HEK293 (cell line): ENCODE data around the gene PALM.

Experiments used
- CTCF ChIA-PET: fragments of 350-600 bp; formaldehyde crosslinking; extraction: SDS; loops from one replicate; lab custom pipeline; 2021; ENCODE audit warnings: antibody characterized with exemption; lab: Yijun Ruan, JAX
- POLR2A ChIA-PET: fragments of 300-600 bp; formaldehyde crosslinking; extraction: SDS; loops from one replicate; lab custom pipeline; 2020; ENCODE audit warnings: antibody characterized with exemption, inconsistent platforms; lab: Yijun Ruan, JAX
- H3K27ac ChIP-seq: fragments of 200-500 bp; sonication (Bioruptor generic); 2 replicates; pipeline ENCODE4 v1.5.1; 2014; ENCODE audit warnings: low read depth, low read length, control low read depth, inconsistent platforms; ENCODE audit errors: extremely low read depth
- H3K36me3 ChIP-seq, 2 experiments: fragments of 200-500 bp in 1 of 2; sonication (Bioruptor generic) in 1 of 2; 1 replicate in 1 of 2; 2 replicates in 1 of 2; pipeline ENCODE4 v1.5.1; 2014 to 2017; ENCODE audit warnings: inconsistent platforms in 2 of 2, low read length in 2 of 2; ENCODE audit not compliant: control insufficient read depth in 2 of 2, insufficient read depth in 1 of 2
- H3K4me1 ChIP-seq: fragments of 200-500 bp; sonication (Bioruptor generic); 2 replicates; pipeline ENCODE4 v1.5.1; 2014; ENCODE audit warnings: mild to moderate bottlenecking, low read length, inconsistent platforms; ENCODE audit not compliant: control insufficient read depth, insufficient read depth
- H3K4me3 ChIP-seq: 2 replicates; pipeline ENCODE4 v1.5.1; 2011; ENCODE audit warnings: low read depth, mild to moderate bottlenecking, control low read depth, low read length, moderate library complexity
- H3K9me3 ChIP-seq: fragments of 200-500 bp; sonication (Bioruptor generic); 2 replicates; pipeline ENCODE4 v1.5.1; 2014; ENCODE audit warnings: low read depth, low read length, inconsistent platforms; ENCODE audit not compliant: control insufficient read depth, insufficient read depth
- BCL11A ChIP-seq: fragments of 450-650 bp; formaldehyde crosslinking; IDR thresholded peaks from 2 replicates; pipeline ENCODE4 v1.5.1; 2016; ENCODE audit warnings: low read depth, missing biosample characterization, missing genetic modification characterization
- FEZF1 ChIP-seq: fragments of 450-650 bp; formaldehyde crosslinking; IDR thresholded peaks from 2 replicates; pipeline ENCODE4 v1.5.1; 2016; ENCODE audit warnings: missing biosample characterization, missing genetic modification characterization
- GLIS1 ChIP-seq: fragments of 450-650 bp; formaldehyde crosslinking; IDR thresholded peaks from 2 replicates; pipeline ENCODE4 v1.5.1; 2016; ENCODE audit warnings: missing biosample characterization, missing genetic modification characterization
- HOXC10 ChIP-seq: sonication (generic); formaldehyde crosslinking; IDR thresholded peaks from 2 replicates; pipeline ENCODE4 v1.8.1; 2023; ENCODE audit warnings: mild to moderate bottlenecking, missing genetic modification reagents
- IKZF3 ChIP-seq: fragments of 450-650 bp; IDR thresholded peaks from 2 replicates; pipeline ENCODE4 v1.5.0; 2018; ENCODE audit warnings: missing biosample characterization, mild to moderate bottlenecking, missing genetic modification characterization, moderate library complexity
- KLF1 ChIP-seq: fragments of 450-650 bp; formaldehyde crosslinking; IDR thresholded peaks from 2 replicates; pipeline ENCODE4 v1.5.1; 2016; ENCODE audit warnings: missing biosample characterization, missing genetic modification characterization
- KLF16 ChIP-seq: fragments of 450-650 bp; formaldehyde crosslinking; IDR thresholded peaks from 2 replicates; pipeline ENCODE4 v1.5.1; 2017; ENCODE audit warnings: missing biosample characterization, missing genetic modification characterization
- KLF7 ChIP-seq: fragments of 450-650 bp; formaldehyde crosslinking; IDR thresholded peaks from 2 replicates; pipeline ENCODE4 v1.5.1; 2016; ENCODE audit warnings: missing biosample characterization, missing genetic modification characterization, borderline replicate concordance
- KLF8 ChIP-seq: fragments of 450-650 bp; formaldehyde crosslinking; IDR thresholded peaks from 2 replicates; pipeline ENCODE4 v1.5.1; 2016; ENCODE audit warnings: missing biosample characterization, missing genetic modification characterization
- KLF9 ChIP-seq: fragments of 450-650 bp; formaldehyde crosslinking; IDR thresholded peaks from 2 replicates; pipeline ENCODE4 v1.5.1; 2016; ENCODE audit warnings: missing biosample characterization, missing genetic modification characterization, low read depth
- MEIS1 ChIP-seq: sonication (generic); formaldehyde crosslinking; IDR thresholded peaks from 2 replicates; pipeline ENCODE4 v1.8.1; 2022; ENCODE audit warnings: missing genetic modification reagents, mild to moderate bottlenecking, borderline replicate concordance
- SCRT2 ChIP-seq: fragments of 450-650 bp; formaldehyde crosslinking; IDR thresholded peaks from 2 replicates; pipeline ENCODE4 v1.5.1; 2016; ENCODE audit warnings: missing biosample characterization, missing genetic modification characterization
- SP2 ChIP-seq: fragments of 450-650 bp; formaldehyde crosslinking; IDR thresholded peaks from 2 replicates; pipeline ENCODE4 v1.5.1; 2016; ENCODE audit warnings: missing biosample characterization, missing genetic modification characterization
- SP3 ChIP-seq: fragments of 450-650 bp; formaldehyde crosslinking; IDR thresholded peaks from 2 replicates; pipeline ENCODE4 v1.5.1; 2016; ENCODE audit warnings: missing biosample characterization, missing genetic modification characterization
- SP7 ChIP-seq: fragments of 450-650 bp; formaldehyde crosslinking; IDR thresholded peaks from 2 replicates; pipeline ENCODE4 v1.5.1; 2016; ENCODE audit warnings: missing biosample characterization, missing genetic modification characterization
- ZBTB8A ChIP-seq: fragments of 450-650 bp; formaldehyde crosslinking; IDR thresholded peaks from 2 replicates; pipeline ENCODE4 v1.5.1; 2016; ENCODE audit warnings: missing biosample characterization, missing genetic modification characterization
- ZEB2 ChIP-seq: fragments of 450-650 bp; formaldehyde crosslinking; IDR thresholded peaks from 2 replicates; pipeline ENCODE4 v1.5.1; 2016; ENCODE audit warnings: missing biosample characterization, missing genetic modification characterization
- ZFP3 ChIP-seq: fragments of 450-650 bp; formaldehyde crosslinking; IDR thresholded peaks from 2 replicates; pipeline ENCODE4 v1.5.1; 2016; ENCODE audit warnings: low read depth, missing biosample characterization, missing genetic modification characterization
- ZNF2 ChIP-seq: fragments of 450-650 bp; formaldehyde crosslinking; IDR thresholded peaks from 2 replicates; pipeline ENCODE4 v1.5.1; 2016; ENCODE audit warnings: missing biosample characterization, missing genetic modification characterization
- ZNF341 ChIP-seq: fragments of 450-650 bp; formaldehyde crosslinking; IDR thresholded peaks from 2 replicates; pipeline ENCODE4; 2016; ENCODE audit warnings: low read depth, missing biosample characterization, missing genetic modification characterization
- ZNF555 ChIP-seq: fragments of 450-650 bp; formaldehyde crosslinking; conservative IDR thresholded peaks from 2 replicates; pipeline ENCODE4 v1.5.1; 2017; ENCODE audit warnings: missing biosample characterization, mild to moderate bottlenecking, missing genetic modification characterization, inconsistent platforms
- ZNF561 ChIP-seq: fragments of 450-650 bp; IDR thresholded peaks from 2 replicates; pipeline ENCODE4 v1.5.1; 2018; ENCODE audit warnings: missing biosample characterization, missing genetic modification characterization, borderline replicate concordance
- ZNF600 ChIP-seq: fragments of 450-650 bp; formaldehyde crosslinking; IDR thresholded peaks from 2 replicates; pipeline ENCODE4 v1.5.1; 2016; ENCODE audit warnings: missing biosample characterization, missing genetic modification characterization
- ZNF610 ChIP-seq: fragments of 450-650 bp; formaldehyde crosslinking; IDR thresholded peaks from 2 replicates; pipeline ENCODE4 v1.5.1; 2016; ENCODE audit warnings: missing biosample characterization, missing genetic modification characterization, borderline replicate concordance
- ZNF654 ChIP-seq: fragments of 450-650 bp; formaldehyde crosslinking; IDR thresholded peaks from 2 replicates; pipeline ENCODE4 v1.5.1; 2016; ENCODE audit warnings: low read depth, missing biosample characterization, missing genetic modification characterization
- ZNF660 ChIP-seq: fragments of 450-650 bp; IDR thresholded peaks from 2 replicates; pipeline ENCODE4 v1.5.1; 2018; ENCODE audit warnings: missing biosample characterization, mild to moderate bottlenecking, missing genetic modification characterization
- ZXDB ChIP-seq: fragments of 450-650 bp; formaldehyde crosslinking; IDR thresholded peaks from 2 replicates; pipeline ENCODE4 v1.5.1; 2016; ENCODE audit warnings: missing biosample characterization, missing genetic modification characterization
- TF ChIP-seq, protein P1 (sequence below): fragments of 450-650 bp; formaldehyde crosslinking; IDR thresholded peaks from 2 replicates; pipeline ENCODE4 v1.5.1; 2016; ENCODE audit warnings: missing biosample characterization, missing genetic modification characterization
- TF ChIP-seq, protein P2 (sequence below): fragments of 450-650 bp; formaldehyde crosslinking; IDR thresholded peaks from 2 replicates; pipeline ENCODE4 v1.5.1; 2016; ENCODE audit warnings: missing biosample characterization, missing genetic modification characterization

The PALM gene

DNA sequence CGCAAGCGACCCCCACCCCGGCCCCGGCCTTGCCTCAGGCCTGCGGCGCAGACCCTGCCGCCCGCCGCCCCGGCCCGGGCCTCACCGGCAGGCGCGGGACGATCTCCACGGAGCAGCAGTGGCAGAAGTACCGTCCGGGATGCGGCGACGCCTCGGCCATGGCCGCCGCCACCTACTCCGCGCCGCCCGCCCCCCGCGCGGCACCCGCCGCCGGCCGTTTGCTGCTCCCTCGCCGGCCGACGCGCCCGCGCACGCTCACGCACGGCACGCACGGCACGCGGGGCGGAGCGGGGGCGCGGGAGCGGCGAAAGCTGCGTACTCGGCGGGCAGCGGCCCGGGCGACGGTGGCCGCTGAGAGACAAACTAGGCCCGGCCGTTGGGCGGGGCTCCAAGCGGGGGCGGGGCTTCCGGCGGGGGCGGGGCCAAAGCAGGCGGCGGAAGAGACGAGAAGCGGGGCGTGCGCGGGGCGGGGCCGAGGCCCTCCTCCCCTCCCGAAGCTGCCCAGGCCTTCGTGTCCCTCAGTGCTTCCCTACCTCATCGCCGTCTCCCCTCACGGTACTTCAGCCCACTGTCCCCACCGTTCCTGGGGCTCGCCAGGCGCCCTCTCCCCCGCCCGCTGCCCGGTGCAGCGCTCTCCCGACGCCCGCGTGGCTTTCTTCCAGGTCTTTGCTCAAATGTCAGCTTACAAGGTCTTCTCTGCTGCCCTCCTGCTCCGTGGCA, 45.6 kb upstream of the PALM start, which contains the start of gene RNF126 (continued):
- TF ChIP-seq KLF7 (tag by site-specific recombination) (0 out of 2 replicates have a peak, but pooled peaks have one; percentile 44), SP7 (tag by site-specific recombination) (peak; percentile 19; the same call in 1 of the 2 replicates), KLF9 (tag by site-specific recombination) (peak; percentile 81), HOXC10 (CRISPR knock-in tag) (0 out of 2 replicates have a peak, but pooled peaks have one; percentile 64), KLF8 (peak; percentile 89), FEZF1 (no peak), ZNF2 (tag by site-specific recombination) (0 out of 2 replicates have a peak, but pooled peaks have one; percentile 37), SP3 (tag by site-specific recombination) (peak; percentile 68), ZFP3 (tag by site-specific recombination) (no peak), GLIS1 (tag by site-specific recombination) (0 out of 2 replicates have a peak, but pooled peaks have one; percentile 7), KLF16 (tag by site-specific recombination) (0 out of 2 replicates have a peak, but pooled peaks have one; percentile 39), BCL11A (tag by site-specific recombination) (no peak), ZNF660 (no peak), KLF1 (tag by site-specific recombination) (peak; percentile 31; the same call in 1 of the 2 replicates)
- TF ChIP-seq, protein P1, sequence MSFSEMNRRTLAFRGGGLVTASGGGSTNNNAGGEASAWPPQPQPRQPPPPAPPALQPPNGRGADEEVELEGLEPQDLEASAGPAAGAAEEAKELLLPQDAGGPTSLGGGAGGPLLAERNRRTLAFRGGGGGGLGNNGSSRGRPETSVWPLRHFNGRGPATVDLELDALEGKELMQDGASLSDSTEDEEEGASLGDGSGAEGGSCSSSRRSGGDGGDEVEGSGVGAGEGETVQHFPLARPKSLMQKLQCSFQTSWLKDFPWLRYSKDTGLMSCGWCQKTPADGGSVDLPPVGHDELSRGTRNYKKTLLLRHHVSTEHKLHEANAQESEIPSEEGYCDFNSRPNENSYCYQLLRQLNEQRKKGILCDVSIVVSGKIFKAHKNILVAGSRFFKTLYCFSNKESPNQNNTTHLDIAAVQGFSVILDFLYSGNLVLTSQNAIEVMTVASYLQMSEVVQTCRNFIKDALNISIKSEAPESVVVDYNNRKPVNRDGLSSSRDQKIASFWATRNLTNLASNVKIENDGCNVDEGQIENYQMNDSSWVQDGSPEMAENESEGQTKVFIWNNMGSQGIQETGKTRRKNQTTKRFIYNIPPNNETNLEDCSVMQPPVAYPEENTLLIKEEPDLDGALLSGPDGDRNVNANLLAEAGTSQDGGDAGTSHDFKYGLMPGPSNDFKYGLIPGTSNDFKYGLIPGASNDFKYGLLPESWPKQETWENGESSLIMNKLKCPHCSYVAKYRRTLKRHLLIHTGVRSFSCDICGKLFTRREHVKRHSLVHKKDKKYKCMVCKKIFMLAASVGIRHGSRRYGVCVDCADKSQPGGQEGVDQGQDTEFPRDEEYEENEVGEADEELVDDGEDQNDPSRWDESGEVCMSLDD (tag by site-specific recombination) = 0 out of 2 replicates have a peak, but pooled peaks have one; percentile 17

DNA sequence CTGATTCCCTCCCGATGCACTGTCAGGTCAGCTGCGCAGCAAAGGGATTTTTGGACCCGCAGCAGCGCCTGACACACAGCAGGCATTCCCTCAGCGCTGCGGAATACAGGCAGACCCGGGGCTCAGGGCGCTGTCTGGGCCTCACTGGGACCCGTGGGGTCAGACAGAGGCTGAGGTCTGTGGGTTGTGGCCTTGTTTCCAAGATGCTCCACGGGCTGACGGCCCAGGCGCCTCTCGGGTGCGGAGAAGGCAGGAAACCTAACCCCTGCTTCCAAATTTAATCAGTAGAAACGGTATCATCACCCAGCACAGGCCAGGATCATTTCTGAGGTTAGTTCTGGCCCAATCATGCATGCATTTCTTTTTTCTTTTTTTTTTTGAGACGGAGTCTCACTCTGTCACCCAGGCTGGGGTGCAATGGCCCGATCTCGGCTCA, 45.0 kb upstream of the PALM start:
- Histone ChIP-seq H3K4me1 (peaks cover 9% of the 10 kb centered on the region), H3K36me3 (peaks cover 0 to 22% of the 10 kb centered on the region in 2 experiments; a peak in 1 of 3 replicates), H3K4me3 (peak overlapping the region; percentile 46), H3K27ac (peak overlapping the region; percentile 45; the same call in 1 of the 2 replicates), H3K9me3 (no peaks in the 10 kb centered on the region)
- ChIA-PET CTCF (interaction anchor here (0.6 to 1.5 kb wide), 7 partner anchors 67 to 109 kb away, joined by 3 to 9 read pairs (median 3); no protein-coding TSS in a partner anchor), POLR2A (interaction anchor here (0.6 to 1.5 kb wide), 8 partner anchors 9 to 320 kb away, joined by 3 to 8 read pairs (median 4); partner anchors contain the start of gene WDR18)
- TF ChIP-seq ZNF600 (tag by site-specific recombination) (peak; percentile 82; the same call in 1 of the 2 replicates), SCRT2 (tag by site-specific recombination) (no peak), MEIS1 (CRISPR knock-in tag) (no peak)

DNA sequence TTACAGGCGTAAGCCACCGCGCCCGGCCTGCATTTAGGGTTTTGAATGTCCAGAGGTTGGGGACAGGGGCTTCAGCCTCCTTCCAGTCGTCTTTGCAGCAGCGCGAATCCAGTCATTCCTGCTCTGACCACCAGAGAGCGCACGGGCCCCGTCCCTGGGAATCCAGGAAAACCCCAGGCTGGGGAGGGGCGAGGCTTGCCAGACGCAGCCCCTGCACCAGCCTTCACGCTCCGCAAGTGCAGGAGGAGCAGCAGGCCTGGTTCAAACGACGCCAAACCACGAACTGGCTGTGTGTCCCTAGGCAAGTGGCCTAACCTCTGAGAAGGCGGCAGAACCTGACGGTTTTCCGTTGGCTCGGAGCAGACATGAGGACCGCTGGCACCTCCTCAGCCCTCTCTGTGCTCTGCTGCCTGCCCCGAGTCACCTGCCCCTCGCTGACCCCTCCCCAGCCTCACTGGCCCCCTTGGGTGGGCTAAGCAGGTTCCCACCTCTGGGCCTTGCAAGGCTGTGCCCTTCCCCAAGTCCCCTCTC, 43.8 kb upstream of the PALM start:
- ChIA-PET CTCF (no interaction called here), POLR2A (interaction anchor here (0.6 kb wide), 1 partner anchor 16 kb away, joined by 6 read pairs; no protein-coding TSS in a partner anchor)
- peak; percentile 67; the same call in 1 of the 2 replicates for TF ChIP-seq ZNF610 (tag by site-specific recombination)
- no peak for TF ChIP-seq ZEB2 (tag by site-specific recombination)
- TF ChIP-seq ZNF561 (tag by site-specific recombination) = no peak
- peak; percentile 75 for TF ChIP-seq ZNF654 (tag by site-specific recombination)
- no peak for TF ChIP-seq ZNF555
- peak; percentile 77 for TF ChIP-seq ZNF341 (tag by site-specific recombination)
- peak; percentile 69 for TF ChIP-seq KLF8
- TF ChIP-seq ZBTB8A = 0 out of 2 replicates have a peak, but pooled peaks have one; percentile 22
- TF ChIP-seq SP2 = peak; percentile 7; the same call in 1 of the 2 replicates
- TF ChIP-seq ZXDB (tag by site-specific recombination) = peak; percentile 76
- peak; percentile 71; the same call in 1 of the 2 replicates for TF ChIP-seq IKZF3 (tag by site-specific recombination)
- 0 out of 2 replicates have a peak, but pooled peaks have one; percentile 49 for TF ChIP-seq ZNF2 (tag by site-specific recombination)
- peak; percentile 48; the same call in 1 of the 2 replicates for TF ChIP-seq ZNF600 (tag by site-specific recombination)
- TF ChIP-seq, protein P2, sequence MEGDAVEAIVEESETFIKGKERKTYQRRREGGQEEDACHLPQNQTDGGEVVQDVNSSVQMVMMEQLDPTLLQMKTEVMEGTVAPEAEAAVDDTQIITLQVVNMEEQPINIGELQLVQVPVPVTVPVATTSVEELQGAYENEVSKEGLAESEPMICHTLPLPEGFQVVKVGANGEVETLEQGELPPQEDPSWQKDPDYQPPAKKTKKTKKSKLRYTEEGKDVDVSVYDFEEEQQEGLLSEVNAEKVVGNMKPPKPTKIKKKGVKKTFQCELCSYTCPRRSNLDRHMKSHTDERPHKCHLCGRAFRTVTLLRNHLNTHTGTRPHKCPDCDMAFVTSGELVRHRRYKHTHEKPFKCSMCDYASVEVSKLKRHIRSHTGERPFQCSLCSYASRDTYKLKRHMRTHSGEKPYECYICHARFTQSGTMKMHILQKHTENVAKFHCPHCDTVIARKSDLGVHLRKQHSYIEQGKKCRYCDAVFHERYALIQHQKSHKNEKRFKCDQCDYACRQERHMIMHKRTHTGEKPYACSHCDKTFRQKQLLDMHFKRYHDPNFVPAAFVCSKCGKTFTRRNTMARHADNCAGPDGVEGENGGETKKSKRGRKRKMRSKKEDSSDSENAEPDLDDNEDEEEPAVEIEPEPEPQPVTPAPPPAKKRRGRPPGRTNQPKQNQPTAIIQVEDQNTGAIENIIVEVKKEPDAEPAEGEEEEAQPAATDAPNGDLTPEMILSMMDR (tag by site-specific recombination) = peak; percentile 84

More for the DNA sequence above, 43.8 kb upstream of the PALM start:
- Histone ChIP-seq H3K4me1 (peaks cover 9% of the 10 kb centered on the region), H3K4me3 (no peak overlapping the region), H3K9me3 (no peaks in the 10 kb centered on the region), H3K36me3 (peaks cover 0 to 11% of the 10 kb centered on the region in 2 experiments; a peak in 1 of 3 replicates), H3K27ac (no peak overlapping the region)
